ENCODE measurements around the gene RASSF4. TPM values are rescaled to one million over a fixed set of nuclear protein-coding genes. Genes with fewer than 3 reads are reported as not detected.
A peak's percentile ranks its signal among the peaks of the same experiment; 100 is the strongest.

Gene RASSF4
- total RNA-seq, 1 donor from 2014 or later, result 83.0 TPM

DNA sequence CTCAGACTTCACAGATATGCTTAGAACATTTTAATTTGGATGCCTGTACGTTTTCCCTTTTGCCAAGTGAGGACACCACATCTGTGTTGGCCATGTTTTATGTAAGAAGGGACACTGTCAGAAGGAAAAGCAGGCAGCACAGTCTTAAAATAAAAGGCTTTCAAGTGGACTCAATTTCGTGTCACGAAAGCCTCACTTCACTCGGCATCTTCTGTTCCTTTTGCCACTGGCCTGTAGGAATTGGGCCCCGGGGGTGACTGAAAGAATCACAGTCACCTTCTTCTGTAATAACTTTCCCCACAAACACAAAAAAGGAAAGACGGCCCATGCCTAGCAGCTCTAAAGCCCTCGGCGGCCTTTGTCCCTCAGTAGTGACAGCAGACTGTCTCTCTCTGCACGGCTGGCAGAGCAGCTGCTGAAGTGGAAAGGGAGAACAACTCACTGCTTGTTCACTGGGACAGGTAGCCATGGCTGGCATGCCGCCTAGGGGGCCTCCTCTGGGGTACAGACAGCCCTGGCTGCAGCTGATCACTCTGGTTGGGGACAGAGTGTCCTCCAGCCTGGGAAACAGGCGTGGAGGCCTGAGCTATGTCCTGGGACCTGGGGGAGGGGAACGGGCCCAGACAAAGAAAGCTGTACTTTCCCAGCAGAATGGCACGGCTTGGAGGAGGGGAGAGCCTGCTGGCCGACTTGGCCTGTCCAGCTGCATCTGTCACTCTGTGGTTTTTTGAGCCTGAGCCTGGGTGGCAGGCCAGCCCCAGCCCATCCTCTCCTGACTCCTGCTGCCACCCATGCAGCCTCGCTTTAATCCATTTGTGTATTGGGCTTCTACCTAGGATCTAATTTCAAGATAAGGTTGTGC lies 4.4 kb downstream of the RASSF4 start:
- no peak overlapping the region for H3K27ac ChIP-seq (ENCODE audit: low read depth, low read length)
- no peaks in the 10 kb centered on the region for H3K36me3 Mint-ChIP-seq (ENCODE audit: low read depth, unreplicated experiment)
- no peak overlapping the region for H3K9ac ChIP-seq (ENCODE audit: low read length)
- no peaks in the 10 kb centered on the region for H3K79me2 ChIP-seq (ENCODE audit: insufficient read depth, low read length)
- H3K27ac Mint-ChIP-seq (ENCODE audit: unreplicated experiment), result peak overlapping the region; percentile 43
- TF ChIP-seq, protein P1, sequence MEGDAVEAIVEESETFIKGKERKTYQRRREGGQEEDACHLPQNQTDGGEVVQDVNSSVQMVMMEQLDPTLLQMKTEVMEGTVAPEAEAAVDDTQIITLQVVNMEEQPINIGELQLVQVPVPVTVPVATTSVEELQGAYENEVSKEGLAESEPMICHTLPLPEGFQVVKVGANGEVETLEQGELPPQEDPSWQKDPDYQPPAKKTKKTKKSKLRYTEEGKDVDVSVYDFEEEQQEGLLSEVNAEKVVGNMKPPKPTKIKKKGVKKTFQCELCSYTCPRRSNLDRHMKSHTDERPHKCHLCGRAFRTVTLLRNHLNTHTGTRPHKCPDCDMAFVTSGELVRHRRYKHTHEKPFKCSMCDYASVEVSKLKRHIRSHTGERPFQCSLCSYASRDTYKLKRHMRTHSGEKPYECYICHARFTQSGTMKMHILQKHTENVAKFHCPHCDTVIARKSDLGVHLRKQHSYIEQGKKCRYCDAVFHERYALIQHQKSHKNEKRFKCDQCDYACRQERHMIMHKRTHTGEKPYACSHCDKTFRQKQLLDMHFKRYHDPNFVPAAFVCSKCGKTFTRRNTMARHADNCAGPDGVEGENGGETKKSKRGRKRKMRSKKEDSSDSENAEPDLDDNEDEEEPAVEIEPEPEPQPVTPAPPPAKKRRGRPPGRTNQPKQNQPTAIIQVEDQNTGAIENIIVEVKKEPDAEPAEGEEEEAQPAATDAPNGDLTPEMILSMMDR (IDR thresholded peaks at IDR 0.05; ENCODE audit: insufficient read depth, low read depth, low read length), result no peak
- no peak for TF ChIP-seq EZH2 (IDR thresholded peaks at IDR 0.05; ENCODE audit: insufficient read depth, low read length)
- no peaks in the 10 kb centered on the region for H3K27me3 Mint-ChIP-seq (ENCODE audit: low read depth, unreplicated experiment)
- H3K4me2 ChIP-seq (ENCODE audit: low read length), result peak overlapping the region; percentile 26
- H3K36me3 ChIP-seq (ENCODE audit: insufficient read depth, low read length), result no peaks in the 10 kb centered on the region
- H3K4me3 Mint-ChIP-seq (ENCODE audit: unreplicated experiment), result no peak overlapping the region
- H3K9me3 ChIP-seq (ENCODE audit: insufficient read depth, low read depth, low read length), result no peaks in the 10 kb centered on the region
- H3K27me3 ChIP-seq (ENCODE audit: insufficient read depth, low read length), result no peaks in the 10 kb centered on the region
- H3K4me3 ChIP-seq (ENCODE audit: insufficient read depth, low read depth, low read length), result no peak overlapping the region
- peak overlapping the region; percentile 48 for H2AFZ ChIP-seq (ENCODE audit: low read depth, low read length)
- FAIRE-seq (no peak), DNase-seq (ENCODE audit: low read depth) (no peak)
- H3K4me1 Mint-ChIP-seq (ENCODE audit: low read depth, unreplicated experiment), result peaks cover 73% of the 10 kb centered on the region
- peaks cover 30% of the 10 kb centered on the region for H3K4me1 ChIP-seq (ENCODE audit: insufficient read depth, low read length)
- H3K9me3 Mint-ChIP-seq (ENCODE audit: unreplicated experiment), result no peaks in the 10 kb centered on the region
- H4K20me1 ChIP-seq (ENCODE audit: insufficient read depth, low read length), result no peaks in the 10 kb centered on the region

DNA sequence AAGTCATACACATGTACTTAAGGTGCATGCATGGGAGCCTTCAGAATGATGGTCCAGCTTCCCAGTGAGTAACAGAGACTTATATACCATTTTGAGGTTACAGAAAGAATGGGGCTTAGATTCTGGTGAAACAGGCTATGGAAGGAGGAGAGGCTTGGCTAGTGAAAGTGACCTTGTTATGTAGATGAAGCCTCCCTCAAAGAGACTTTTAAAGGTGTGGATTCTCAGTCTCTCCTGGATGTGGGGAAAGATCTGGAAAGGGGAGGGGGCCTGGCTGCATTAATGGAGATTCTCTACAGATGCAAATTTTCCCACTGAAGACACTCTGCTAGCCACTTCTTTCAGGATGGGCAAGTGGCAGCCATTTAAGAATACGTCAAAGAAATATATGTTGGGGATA lies 5.5 kb downstream of the RASSF4 start:
- peak overlapping the region; percentile 46 for H3K4me3 Mint-ChIP-seq (ENCODE audit: unreplicated experiment)
- DNase-seq (ENCODE audit: low read depth) (no peak), FAIRE-seq (no peak)
- no peaks in the 10 kb centered on the region for H3K36me3 Mint-ChIP-seq (ENCODE audit: low read depth, unreplicated experiment)
- Histone ChIP-seq H3K4me2 (ENCODE audit: low read length) (no peak overlapping the region), H3K9me3 (ENCODE audit: insufficient read depth, low read depth, low read length) (no peaks in the 10 kb centered on the region), H3K9ac (ENCODE audit: low read length) (no peak overlapping the region), H2AFZ (ENCODE audit: low read depth, low read length) (no peak overlapping the region), H3K27ac (ENCODE audit: low read depth, low read length) (no peak overlapping the region), H3K4me3 (ENCODE audit: insufficient read depth, low read depth, low read length) (no peak overlapping the region), H3K27me3 (ENCODE audit: insufficient read depth, low read length) (no peaks in the 10 kb centered on the region), H4K20me1 (ENCODE audit: insufficient read depth, low read length) (no peaks in the 10 kb centered on the region), H3K79me2 (ENCODE audit: insufficient read depth, low read length) (no peaks in the 10 kb centered on the region), H3K36me3 (ENCODE audit: insufficient read depth, low read length) (no peaks in the 10 kb centered on the region), H3K4me1 (ENCODE audit: insufficient read depth, low read length) (peaks cover 24% of the 10 kb centered on the region)
- H3K4me1 Mint-ChIP-seq (ENCODE audit: low read depth, unreplicated experiment), result peaks cover 73% of the 10 kb centered on the region
- TF ChIP-seq EZH2 (IDR thresholded peaks at IDR 0.05; ENCODE audit: insufficient read depth, low read length), result no peak
- TF ChIP-seq, protein P1 (IDR thresholded peaks at IDR 0.05; ENCODE audit: insufficient read depth, low read depth, low read length), result no peak
- H3K9me3 Mint-ChIP-seq (ENCODE audit: unreplicated experiment), result no peaks in the 10 kb centered on the region
- H3K27me3 Mint-ChIP-seq (ENCODE audit: low read depth, unreplicated experiment), result no peaks in the 10 kb centered on the region
- peak overlapping the region; percentile 43 for H3K27ac Mint-ChIP-seq (ENCODE audit: unreplicated experiment)

DNA sequence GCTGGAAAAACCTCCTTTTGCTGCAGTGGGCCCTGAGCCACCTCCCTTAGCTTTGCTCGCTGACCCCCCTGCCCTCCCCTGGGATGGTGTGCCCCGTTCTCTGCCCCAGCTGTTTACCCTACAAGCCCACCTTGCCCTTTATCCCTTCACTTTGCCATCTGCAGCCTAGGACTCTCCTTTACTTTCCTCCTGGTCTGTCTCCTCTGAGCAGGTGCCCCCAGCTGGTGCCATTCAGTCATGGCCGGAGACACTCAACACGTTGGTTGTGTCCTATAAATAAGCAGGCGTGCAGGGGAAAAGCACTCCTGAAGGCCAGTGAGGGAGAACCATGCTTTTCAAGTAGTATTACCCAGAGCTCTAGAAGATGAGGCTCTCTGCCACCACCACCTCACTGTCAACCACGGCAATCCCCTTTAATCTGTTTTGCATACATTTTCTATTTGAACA lies 6.1 kb downstream of the RASSF4 start:
- H3K9me3 Mint-ChIP-seq (ENCODE audit: unreplicated experiment), result no peaks in the 10 kb centered on the region
- peak overlapping the region; percentile 2 for H3K4me3 Mint-ChIP-seq (ENCODE audit: unreplicated experiment)
- H4K20me1 ChIP-seq (ENCODE audit: insufficient read depth, low read length), result no peaks in the 10 kb centered on the region
- no peaks in the 10 kb centered on the region for H3K27me3 Mint-ChIP-seq (ENCODE audit: low read depth, unreplicated experiment)
- H3K4me1 Mint-ChIP-seq (ENCODE audit: low read depth, unreplicated experiment), result peaks cover 69% of the 10 kb centered on the region
- H3K27ac Mint-ChIP-seq (ENCODE audit: unreplicated experiment), result no peak overlapping the region
- no peaks in the 10 kb centered on the region for H3K9me3 ChIP-seq (ENCODE audit: insufficient read depth, low read depth, low read length)
- no peaks in the 10 kb centered on the region for H3K36me3 ChIP-seq (ENCODE audit: insufficient read depth, low read length)
- H3K4me2 ChIP-seq (ENCODE audit: low read length), result no peak overlapping the region
- DNase-seq (ENCODE audit: low read depth) (no peak), FAIRE-seq (no peak)
- H3K36me3 Mint-ChIP-seq (ENCODE audit: low read depth, unreplicated experiment), result peaks cover 4% of the 10 kb centered on the region
- H2AFZ ChIP-seq (ENCODE audit: low read depth, low read length), result no peak overlapping the region
- H3K27ac ChIP-seq (ENCODE audit: low read depth, low read length), result no peak overlapping the region
- TF ChIP-seq, protein P1 (IDR thresholded peaks at IDR 0.05; ENCODE audit: insufficient read depth, low read depth, low read length), result no peak
- TF ChIP-seq EZH2 (IDR thresholded peaks at IDR 0.05; ENCODE audit: insufficient read depth, low read length), result no peak
- no peaks in the 10 kb centered on the region for H3K79me2 ChIP-seq (ENCODE audit: insufficient read depth, low read length)
- no peak overlapping the region for H3K4me3 ChIP-seq (ENCODE audit: insufficient read depth, low read depth, low read length)
- peaks cover 22% of the 10 kb centered on the region for H3K4me1 ChIP-seq (ENCODE audit: insufficient read depth, low read length)
- H3K9ac ChIP-seq (ENCODE audit: low read length), result no peak overlapping the region
- H3K27me3 ChIP-seq (ENCODE audit: insufficient read depth, low read length), result no peaks in the 10 kb centered on the region

Measured in astrocyte (in vitro differentiated cells and primary cell).